Lung (tissue), 12 donors: Measurements from ENCODE around the gene MRPS2. TPM values are rescaled to one million over a fixed set of nuclear protein-coding genes. Genes with fewer than 3 reads are reported as not detected.

Experiments
- ATAC-seq: fragments of 200-7000 bp; cut with Tn5 transposase; one replicate; pipeline ENCODE4 v1.9.1; 2020; ENCODE audit warnings: moderate number of reproducible peaks; ENCODE audit not compliant: insufficient read depth, low FRiP score
- DNase-seq, 3 donors: peaks; one replicate each; pipeline ENCODE4 v3.0.0-alpha.2; 2013 to 2017
- H3K27ac ChIP-seq, 2 donors: one replicate each; pipeline ENCODE4 v1.5.1; 2013; ENCODE audit warnings: mild to moderate bottlenecking in 2 of 2, moderate library complexity in 2 of 2, control low read depth in 1 of 2, inconsistent platforms in 1 of 2, low read depth in 1 of 2, low read length in 1 of 2
- H3K27me3 ChIP-seq, 3 donors: one replicate each; pipeline ENCODE4 v1.5.1; 2013; ENCODE audit warnings: low read length in 2 of 3; ENCODE audit not compliant: control insufficient read depth in 3 of 3, insufficient read depth in 3 of 3
- H3K36me3 ChIP-seq, 4 donors: one replicate each; pipeline ENCODE4 v1.5.1; 2013; ENCODE audit warnings: low read length in 4 of 4, mild to moderate bottlenecking in 1 of 4, moderate library complexity in 1 of 4; ENCODE audit not compliant: control insufficient read depth in 4 of 4, insufficient read depth in 4 of 4
- H3K4me1 ChIP-seq, 5 donors: one replicate each; pipeline ENCODE4 v1.5.1; 2013; ENCODE audit warnings: low read length in 5 of 5, mild to moderate bottlenecking in 2 of 5, moderate library complexity in 1 of 5; ENCODE audit not compliant: control insufficient read depth in 5 of 5, insufficient read depth in 5 of 5
- H3K4me3 ChIP-seq: one replicate; pipeline ENCODE4 v1.5.1; 2013; ENCODE audit warnings: mild to moderate bottlenecking, control low read depth, moderate library complexity
- H3K9ac ChIP-seq, 2 donors: one replicate each; pipeline ENCODE4 v1.5.1; 2013; ENCODE audit warnings: low read length in 2 of 2, control low read depth in 1 of 2; ENCODE audit not compliant: insufficient read depth in 1 of 2
- H3K9me3 ChIP-seq, 4 donors: one replicate each; pipeline ENCODE4 v1.5.1; 2013; ENCODE audit warnings: low read length in 3 of 4, mild to moderate bottlenecking in 1 of 4, moderate library complexity in 1 of 4; ENCODE audit not compliant: control insufficient read depth in 4 of 4, insufficient read depth in 3 of 4
- WGBS, 2 donors: extraction: QIAGEN DNeasy Blood & Tissue Kit; methylation state at CpG; one replicate each; pipeline ENCODE4 v1.1.7; 2013; 5-methylcytosine and 5-hydroxymethylcytosine counted together
- polyA plus RNA-seq, 2 donors: library from polyadenylated mRNA; stranded (reverse); fragments of 200-250 nt; gene quantifications; one replicate each; pipeline ENCODE4 v1.2.1, GENCODE V29; 2013
- total RNA-seq, 2 donors: library from RNA; depleted of rRNA in 1 of 2; stranded (reverse); fragments of >200 nt in 1 of 2; gene quantifications; one replicate each; pipeline ENCODE4 v1.2.1, GENCODE V29; 2014 to 2021
- TF ChIP-seq, protein P1 (sequence below): IDR thresholded peaks from 2 replicates; pipeline ENCODE4 v1.5.1; 2012; ENCODE audit warnings: mild to moderate bottlenecking; ENCODE audit errors: control extremely low read depth, extremely low read depth
- donor health status: control.
- donor health status: control.
- donor health status: Bipolar disorder and iron deficiency.
- donor health status: healthy.
- donor health status: DM: yes; HTN: yes; CAD: no.

MRPS2 gene
- total and polyA plus RNA-seq, 4 donors: 18.2 to 42.0 (median 31.8) TPM

DNA sequence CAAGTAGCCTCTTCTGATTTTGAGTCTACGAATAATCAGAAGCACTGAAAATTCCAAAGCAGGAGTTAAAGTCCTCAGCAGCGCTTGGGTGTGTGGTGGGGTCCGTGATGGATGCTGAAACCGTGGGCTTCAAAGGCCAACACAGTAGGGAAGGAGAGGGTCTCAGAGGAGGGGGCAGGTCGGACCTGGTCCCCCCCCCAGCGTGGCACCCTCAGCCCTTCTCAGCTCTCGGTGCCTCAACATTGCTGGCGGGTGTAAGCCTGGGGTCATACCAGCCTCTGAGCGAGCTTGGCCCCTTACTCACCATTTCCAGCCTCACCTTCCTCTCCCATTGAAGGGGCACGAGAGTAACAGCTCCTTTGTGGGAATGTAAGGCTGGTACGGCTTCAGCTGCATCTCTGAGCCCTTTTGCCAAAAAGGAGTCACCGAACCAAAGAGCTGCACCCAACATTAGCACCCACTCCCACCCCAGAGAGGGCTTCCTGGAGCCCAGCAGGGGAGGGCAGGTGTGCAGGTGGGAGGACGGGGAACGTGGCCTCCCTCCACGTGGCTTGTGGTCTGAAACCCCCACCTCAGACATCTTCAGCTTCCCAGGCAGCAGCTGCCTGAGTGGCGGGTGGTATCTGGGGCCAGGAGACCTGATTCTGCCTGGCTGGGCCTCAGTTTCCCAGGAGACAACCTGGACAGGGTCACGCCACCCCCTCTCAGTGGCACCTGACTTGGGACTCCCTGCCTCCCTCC lies 14.0 kb downstream of the MRPS2 start:
- DNase-seq (no peak), ATAC-seq (no peak)
- Histone ChIP-seq H3K27ac (no peak overlapping the region), H3K9me3 (peaks cover 0 to under 1% (median under 1%) of the 10 kb centered on the region in 4 donors), H3K4me1 (no peaks in the 10 kb centered on the region), H3K4me3 (no peak overlapping the region), H3K27me3 (peaks cover 0 to under 1% (median 0%) of the 10 kb centered on the region in 3 donors), H3K36me3 (no peaks in the 10 kb centered on the region), H3K9ac (no peak overlapping the region)
- WGBS, 2 donors: 83% methylated on average over 14 to 16 of the region's 17 CpGs
- TF ChIP-seq, protein P1, sequence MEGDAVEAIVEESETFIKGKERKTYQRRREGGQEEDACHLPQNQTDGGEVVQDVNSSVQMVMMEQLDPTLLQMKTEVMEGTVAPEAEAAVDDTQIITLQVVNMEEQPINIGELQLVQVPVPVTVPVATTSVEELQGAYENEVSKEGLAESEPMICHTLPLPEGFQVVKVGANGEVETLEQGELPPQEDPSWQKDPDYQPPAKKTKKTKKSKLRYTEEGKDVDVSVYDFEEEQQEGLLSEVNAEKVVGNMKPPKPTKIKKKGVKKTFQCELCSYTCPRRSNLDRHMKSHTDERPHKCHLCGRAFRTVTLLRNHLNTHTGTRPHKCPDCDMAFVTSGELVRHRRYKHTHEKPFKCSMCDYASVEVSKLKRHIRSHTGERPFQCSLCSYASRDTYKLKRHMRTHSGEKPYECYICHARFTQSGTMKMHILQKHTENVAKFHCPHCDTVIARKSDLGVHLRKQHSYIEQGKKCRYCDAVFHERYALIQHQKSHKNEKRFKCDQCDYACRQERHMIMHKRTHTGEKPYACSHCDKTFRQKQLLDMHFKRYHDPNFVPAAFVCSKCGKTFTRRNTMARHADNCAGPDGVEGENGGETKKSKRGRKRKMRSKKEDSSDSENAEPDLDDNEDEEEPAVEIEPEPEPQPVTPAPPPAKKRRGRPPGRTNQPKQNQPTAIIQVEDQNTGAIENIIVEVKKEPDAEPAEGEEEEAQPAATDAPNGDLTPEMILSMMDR: no peak

DNA sequence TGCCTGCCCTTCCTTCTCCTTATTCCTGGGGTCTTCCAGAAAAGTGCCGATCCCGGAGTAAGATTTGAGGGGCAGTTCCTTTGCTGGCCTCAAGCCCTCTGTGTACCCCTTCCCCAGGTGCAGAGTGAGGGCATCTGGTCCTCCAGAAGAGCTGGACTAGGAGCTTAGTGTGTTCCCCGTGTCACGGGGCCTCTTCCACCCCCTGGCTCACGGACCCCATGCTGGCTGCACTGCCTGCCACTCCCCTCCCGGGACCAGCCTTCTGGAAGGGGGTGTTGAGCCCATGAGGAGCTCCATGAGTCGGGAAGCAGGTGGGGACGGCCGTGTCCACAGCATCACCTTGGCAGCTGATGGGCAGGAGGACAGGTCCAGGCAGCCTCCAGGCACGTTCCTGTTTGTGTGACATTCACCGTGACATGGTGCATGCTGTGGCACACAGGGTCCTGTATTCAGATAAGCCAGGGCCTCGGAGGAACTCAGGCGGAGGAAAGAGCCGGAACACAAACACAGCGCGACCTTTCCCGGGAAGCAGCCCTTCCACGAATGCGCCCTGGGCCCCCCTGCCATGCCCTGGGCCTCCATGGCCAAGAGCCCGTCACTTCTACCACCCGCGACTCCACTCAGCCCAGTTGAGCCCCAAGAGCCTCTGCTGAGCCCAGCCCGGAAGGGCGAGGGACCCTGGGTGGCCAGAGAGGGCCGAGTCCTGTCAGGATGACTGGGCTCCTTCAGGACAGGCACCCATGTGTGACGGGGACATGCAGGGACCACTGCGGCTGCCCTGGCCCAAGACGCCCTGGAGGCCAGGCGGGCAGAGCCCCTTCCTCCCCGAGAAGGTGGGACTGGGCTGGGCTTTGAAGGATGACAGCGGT lies 14.8 kb downstream of the MRPS2 start:
- no peaks in the 10 kb centered on the region for H3K36me3 ChIP-seq
- no peak overlapping the region for H3K27ac ChIP-seq
- TF ChIP-seq, protein P1: no peak
- no peak for DNase-seq
- H3K4me1 ChIP-seq: no peaks in the 10 kb centered on the region
- no peak overlapping the region for H3K9ac ChIP-seq
- H3K27me3 ChIP-seq: peaks cover 0 to 4% (median 0%) of the 10 kb centered on the region in 3 donors
- no peak for ATAC-seq
- H3K9me3 ChIP-seq: peaks cover 0 to 2% (median 0%) of the 10 kb centered on the region in 4 donors
- no peak overlapping the region for H3K4me3 ChIP-seq
- WGBS, 2 donors: 87 to 88% methylated on average over 31 of the region's 31 CpGs

DNA sequence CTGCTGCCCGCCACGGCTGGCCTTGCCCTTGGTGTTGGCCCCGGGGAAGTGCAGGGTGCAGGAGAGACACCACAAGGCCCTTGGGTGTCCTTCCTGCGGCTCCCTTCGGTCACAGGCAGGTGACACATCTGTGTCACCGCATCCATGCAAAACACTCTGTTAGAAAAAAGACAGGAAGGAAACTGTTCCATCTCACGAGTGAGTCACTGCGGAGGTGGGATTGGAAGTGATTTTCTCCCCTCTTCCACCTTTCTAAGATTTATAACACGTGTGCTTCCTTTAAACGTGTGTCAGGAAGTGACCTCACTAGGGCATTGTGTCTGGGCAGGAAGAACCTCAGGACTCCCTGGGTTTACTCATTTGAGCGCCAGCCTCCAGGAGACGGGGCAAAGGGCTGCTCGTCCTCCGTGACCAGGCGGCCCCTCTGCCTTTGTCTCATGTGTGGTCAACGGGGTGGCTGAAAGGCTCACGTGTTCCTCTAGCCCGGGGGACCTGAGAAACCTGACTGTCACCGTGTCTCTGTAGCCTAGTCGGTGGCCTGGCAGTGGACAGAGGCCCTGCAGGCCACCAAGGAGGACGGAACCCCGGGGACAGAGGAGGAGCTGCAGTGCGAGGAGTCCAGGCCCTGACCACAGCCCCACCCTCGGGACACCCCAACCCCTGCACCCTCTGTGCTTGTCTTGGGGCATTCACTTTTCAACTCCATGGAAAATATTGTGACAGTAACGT lies 15.8 kb downstream of the MRPS2 start:
- H3K27me3 ChIP-seq: peaks cover 0 to 4% (median 0%) of the 10 kb centered on the region in 3 donors
- H3K36me3 ChIP-seq: no peaks in the 10 kb centered on the region
- H3K27ac ChIP-seq: no peak overlapping the region
- H3K9me3 ChIP-seq: peaks cover 0 to 2% (median 0%) of the 10 kb centered on the region in 4 donors
- no peak overlapping the region for H3K4me3 ChIP-seq
- 53 to 57% methylated on average over 25 of the region's 25 CpGs for WGBS, 2 donors
- TF ChIP-seq, protein P1: no peak
- H3K9ac ChIP-seq: no peak overlapping the region
- DNase-seq: no peak
- H3K4me1 ChIP-seq: no peaks in the 10 kb centered on the region
- ATAC-seq: no peak
